Astrocyte (in vitro differentiated cells and primary cell): Measurements from ENCODE around the gene SYT7. TPM values are rescaled to one million over a fixed set of nuclear protein-coding genes. Genes with fewer than 3 reads are reported as not detected.

ENCODE experiments used
- DNase-seq: peaks from one replicate; pipeline ENCODE4 v3.0.0-alpha.2; 2010; ENCODE audit warnings: low read depth
- FAIRE-seq: peaks from 2 replicates; lab custom pipeline; 2011; peaks lifted over from hg19 to GRCh38; lab: Jason Lieb, UNC
- H2AFZ ChIP-seq: 2 replicates; pipeline ENCODE4 v1.6.0; 2012; ENCODE audit warnings: low read depth, low read length, inconsistent platforms
- H3K27ac ChIP-seq: 2 replicates; pipeline ENCODE4 v1.5.1; 2011; ENCODE audit warnings: low read depth, low read length, inconsistent platforms
- H3K27me3 ChIP-seq: 2 replicates; pipeline ENCODE4 v1.6.0; 2011; ENCODE audit warnings: low read length, inconsistent platforms; ENCODE audit not compliant: insufficient read depth
- H3K36me3 ChIP-seq: 2 replicates; pipeline ENCODE4 v1.5.1; 2011; ENCODE audit warnings: low read length, inconsistent platforms; ENCODE audit not compliant: insufficient read depth
- H3K4me1 ChIP-seq: 2 replicates; pipeline ENCODE4 v1.5.1; 2011; ENCODE audit warnings: low read length, inconsistent platforms; ENCODE audit not compliant: insufficient read depth
- H3K4me2 ChIP-seq: 2 replicates; pipeline ENCODE4 v1.6.0; 2012; ENCODE audit warnings: low read length, inconsistent platforms
- H3K4me3 ChIP-seq: 2 replicates; pipeline ENCODE4 v1.5.1; 2011; ENCODE audit warnings: low read depth, mild to moderate bottlenecking, low read length, inconsistent platforms; ENCODE audit not compliant: insufficient read depth
- H3K79me2 ChIP-seq: 2 replicates; pipeline ENCODE4 v1.6.0; 2012; ENCODE audit warnings: mild to moderate bottlenecking, low read length, inconsistent platforms; ENCODE audit not compliant: insufficient read depth
- H3K9ac ChIP-seq: 2 replicates; pipeline ENCODE4 v1.6.0; 2012; ENCODE audit warnings: mild to moderate bottlenecking, low read length, inconsistent platforms
- H3K9me3 ChIP-seq: 2 replicates; pipeline ENCODE4 v1.5.1; 2012; ENCODE audit warnings: low read depth, mild to moderate bottlenecking, low read length, inconsistent platforms; ENCODE audit not compliant: insufficient read depth
- H4K20me1 ChIP-seq: 2 replicates; pipeline ENCODE4 v1.6.0; 2012; ENCODE audit warnings: low read length, inconsistent platforms; ENCODE audit not compliant: insufficient read depth
- H3K27ac Mint-ChIP-seq: one replicate; pipeline ENCODE4 v1.8.0; 2021; ENCODE audit warnings: mild to moderate bottlenecking, mixed read lengths; ENCODE audit not compliant: unreplicated experiment
- H3K27me3 Mint-ChIP-seq: one replicate; pipeline ENCODE4 v1.8.0; 2021; ENCODE audit warnings: low read depth, mixed read lengths; ENCODE audit not compliant: unreplicated experiment
- H3K36me3 Mint-ChIP-seq: one replicate; pipeline ENCODE4 v1.8.0; 2021; ENCODE audit warnings: low read depth, mixed read lengths; ENCODE audit not compliant: unreplicated experiment
- H3K4me1 Mint-ChIP-seq: one replicate; pipeline ENCODE4 v1.8.0; 2021; ENCODE audit warnings: low read depth, mixed read lengths; ENCODE audit not compliant: unreplicated experiment
- H3K4me3 Mint-ChIP-seq: one replicate; pipeline ENCODE4 v1.8.0; 2021; ENCODE audit warnings: mild to moderate bottlenecking, moderate library complexity, mixed read lengths; ENCODE audit not compliant: unreplicated experiment
- H3K9me3 Mint-ChIP-seq: one replicate; pipeline ENCODE4 v1.8.0; 2021; ENCODE audit warnings: mild to moderate bottlenecking, mixed read lengths; ENCODE audit not compliant: unreplicated experiment
- CTCF ChIP-seq: IDR thresholded peaks from 2 replicates; pipeline ENCODE4 v1.5.1; 2011; ENCODE audit warnings: low read depth, mild to moderate bottlenecking, inconsistent platforms, low read length, moderate library complexity; ENCODE audit not compliant: insufficient read depth
- EZH2 ChIP-seq: IDR thresholded peaks from 2 replicates; pipeline ENCODE4 v1.6.1; 2012; ENCODE audit warnings: mild to moderate bottlenecking, low read length, inconsistent platforms; ENCODE audit not compliant: insufficient read depth
- total RNA-seq: library from RNA; stranded (reverse); gene quantifications from 2 replicates; pipeline ENCODE4 v1.2.1, GENCODE V29; 2021

The SYT7 gene
- total RNA-seq, 1 donor from 2014 or later = 3.7 TPM

DNA sequence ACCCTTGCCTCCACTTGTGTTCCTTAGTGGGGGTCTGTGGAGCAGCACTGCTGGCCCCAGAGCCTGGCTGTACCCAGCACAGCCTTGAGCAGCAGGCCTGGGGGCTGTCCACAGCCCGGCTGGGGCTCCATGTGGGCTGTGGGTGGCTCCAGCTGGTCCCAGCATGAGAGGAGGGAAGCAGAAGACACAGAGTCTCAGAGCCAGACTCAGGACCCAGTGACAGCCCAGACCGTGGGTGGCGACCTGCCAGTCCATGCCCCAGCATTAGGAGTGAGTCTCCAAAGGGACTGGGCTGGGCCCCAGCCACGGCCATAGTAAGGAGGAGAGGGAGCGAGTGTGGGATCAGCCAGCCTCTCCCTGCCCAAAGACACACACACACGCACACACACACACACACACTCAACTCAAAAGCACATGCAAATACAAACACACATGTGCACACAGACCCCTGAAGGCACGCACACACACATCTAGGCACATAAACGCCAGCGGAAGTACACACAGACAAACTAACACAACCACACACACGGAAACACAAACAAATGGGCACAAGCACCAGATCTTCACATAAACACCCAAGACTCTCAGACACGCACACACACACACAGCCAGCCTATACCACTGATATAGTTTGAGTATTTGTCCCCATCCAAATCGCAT, 89.0 kb downstream of the SYT7 start:
- peaks cover 2% of the 10 kb centered on the region for H3K9me3 Mint-ChIP-seq

DNA sequence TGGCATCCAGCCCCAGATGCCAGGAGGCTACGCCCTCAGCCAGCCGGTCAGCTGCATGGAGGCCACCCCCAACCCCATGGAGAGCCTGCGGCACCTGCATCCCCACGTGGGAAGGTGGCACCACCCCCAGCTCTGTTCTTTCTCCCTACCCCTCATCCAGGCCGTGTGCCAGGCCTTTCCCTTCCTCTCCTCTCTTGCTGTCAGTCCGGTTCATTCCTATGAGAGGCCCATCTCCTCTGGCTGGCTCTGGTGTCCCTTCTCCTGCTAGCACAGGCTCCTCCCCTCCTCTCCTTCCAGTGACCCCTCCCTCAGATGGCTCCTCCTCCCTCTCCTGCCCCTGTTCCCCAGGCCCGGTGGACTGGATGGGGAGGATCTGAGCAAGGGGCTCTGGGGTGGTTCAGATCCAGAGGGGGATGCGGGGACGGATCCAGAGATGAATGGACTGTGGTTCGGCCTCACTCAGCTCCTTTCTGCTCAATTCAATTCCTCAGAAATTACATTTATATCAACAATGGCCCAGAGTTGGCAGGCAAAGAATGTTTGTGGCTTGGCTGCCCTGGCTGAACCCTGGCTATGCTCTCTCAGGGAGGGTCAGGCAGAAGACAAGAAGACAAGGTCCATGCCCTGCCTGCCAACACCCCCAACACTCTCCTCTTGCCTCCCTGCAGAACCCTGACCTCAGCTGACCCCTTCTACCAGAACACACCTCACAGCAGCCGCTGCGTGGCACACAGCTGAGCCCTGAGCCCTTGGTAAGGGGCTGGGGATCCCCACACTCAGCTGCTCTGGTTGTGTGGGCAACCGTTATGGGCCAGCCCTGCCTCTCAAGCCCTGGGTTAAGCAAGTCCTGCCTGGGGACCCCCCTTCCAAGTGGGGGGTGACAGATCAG, 90.8 kb downstream of the SYT7 start:
- Histone ChIP-seq H3K9ac (no peak overlapping the region), H2AFZ (no peak overlapping the region), H3K4me2 (peak overlapping the region; percentile 1), H3K36me3 (no peaks in the 10 kb centered on the region), H3K79me2 (no peaks in the 10 kb centered on the region), H3K27me3 (no peaks in the 10 kb centered on the region), H4K20me1 (no peaks in the 10 kb centered on the region), H3K9me3 (no peaks in the 10 kb centered on the region), H3K27ac (no peak overlapping the region), H3K4me1 (peaks cover 8% of the 10 kb centered on the region), H3K4me3 (no peak overlapping the region)
- TF ChIP-seq EZH2 = no peak
- Mint-ChIP-seq H3K36me3 (peaks cover 2% of the 10 kb centered on the region), H3K9me3 (peaks cover 2% of the 10 kb centered on the region), H3K4me3 (no peak overlapping the region), H3K27ac (no peak overlapping the region), H3K27me3 (peaks cover 39% of the 10 kb centered on the region), H3K4me1 (peaks cover 18% of the 10 kb centered on the region)
- DNase-seq (peak; percentile 22), FAIRE-seq (no peak)

More for the DNA sequence above, 89.0 kb downstream of the SYT7 start:
- DNase-seq = no peak
- no peak overlapping the region for H2AFZ ChIP-seq
- peaks cover 8% of the 10 kb centered on the region for H3K4me1 ChIP-seq
- Mint-ChIP-seq H3K27me3 (peaks cover 25% of the 10 kb centered on the region), H3K36me3 (peaks cover 2% of the 10 kb centered on the region), H3K27ac (no peak overlapping the region), H3K4me1 (peaks cover 18% of the 10 kb centered on the region), H3K4me3 (no peak overlapping the region)
- no peak for TF ChIP-seq CTCF
- no peak for TF ChIP-seq EZH2
- H3K27ac ChIP-seq = no peak overlapping the region
- H3K36me3 ChIP-seq = no peaks in the 10 kb centered on the region
- FAIRE-seq = no peak
- no peaks in the 10 kb centered on the region for H3K79me2 ChIP-seq
- H3K9ac ChIP-seq = no peak overlapping the region
- no peaks in the 10 kb centered on the region for H4K20me1 ChIP-seq
- H3K27me3 ChIP-seq = no peaks in the 10 kb centered on the region
- H3K9me3 ChIP-seq = no peaks in the 10 kb centered on the region
- no peak overlapping the region for H3K4me2 ChIP-seq
- no peak overlapping the region for H3K4me3 ChIP-seq

- Histone ChIP-seq H3K9me3 (no peaks in the 10 kb centered on the region), H3K27ac (no peak overlapping the region), H3K4me2 (peak overlapping the region; percentile 72), H3K27me3 (no peaks in the 10 kb centered on the region), H3K4me3 (no peak overlapping the region), H3K4me1 (peaks cover 8% of the 10 kb centered on the region), H2AFZ (peak overlapping the region; percentile 42), H3K79me2 (no peaks in the 10 kb centered on the region), H3K36me3 (no peaks in the 10 kb centered on the region), H3K9ac (no peak overlapping the region), H4K20me1 (no peaks in the 10 kb centered on the region)
- H3K36me3 Mint-ChIP-seq = peaks cover 2% of the 10 kb centered on the region
- H3K27me3 Mint-ChIP-seq = peaks cover 42% of the 10 kb centered on the region
- H3K4me3 Mint-ChIP-seq = no peak overlapping the region
- TF ChIP-seq EZH2 = no peak
- no peak for TF ChIP-seq CTCF
- FAIRE-seq (no peak), DNase-seq (no peak)
- peaks cover 18% of the 10 kb centered on the region for H3K4me1 Mint-ChIP-seq
- peaks cover 2% of the 10 kb centered on the region for H3K9me3 Mint-ChIP-seq
- H3K27ac Mint-ChIP-seq = no peak overlapping the region
Observed at GRCh38 chr11:61488651-61489291, 92.1 kb downstream of the SYT7 start.
